Uterus (tissue), 2 donors: ENCODE data around the gene SNX13.

Source experiments
- POLR2A ChIP-seq, 2 donors: fragments of 450-650 bp; IDR thresholded peaks; one replicate each; pipeline ENCODE4 v1.6.1; 2016; ENCODE audit warnings: antibody characterized with exemption in 2 of 2, mild to moderate bottlenecking in 1 of 2, moderate library complexity in 1 of 2
- TF ChIP-seq, protein P1 (sequence below), 4 experiments: fragments of 200-600 bp in 2 of 4; fragments of 450-650 bp in 2 of 4; sonication (generic) in 2 of 4; IDR thresholded peaks; one replicate each; pipeline ENCODE4 v1.5.1; 2016 to 2019; ENCODE audit warnings: antibody characterized with exemption in 4 of 4, mild to moderate bottlenecking in 2 of 4, moderate library complexity in 1 of 4

DNA sequence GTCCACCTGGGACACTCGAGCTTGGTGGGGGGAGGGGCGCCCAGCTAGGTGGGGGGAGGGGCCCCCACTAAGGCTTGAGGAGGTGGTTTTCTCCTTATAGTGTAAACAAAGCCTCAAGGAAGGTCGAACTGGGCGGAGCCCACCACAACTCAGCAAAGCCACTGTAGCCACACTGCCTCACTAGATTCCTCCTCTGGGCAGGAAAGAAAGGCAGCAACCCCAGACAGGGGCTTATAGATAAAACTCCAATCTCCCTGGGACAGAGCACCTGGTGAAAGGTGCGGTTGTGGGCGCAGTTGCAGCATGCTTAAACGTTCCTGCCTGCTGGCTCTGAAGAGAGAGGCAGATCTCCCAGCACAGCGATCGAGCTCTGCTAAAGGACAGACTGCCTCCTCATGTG is 133.1 kb downstream of the SNX13 start:
- TF ChIP-seq, protein P1, sequence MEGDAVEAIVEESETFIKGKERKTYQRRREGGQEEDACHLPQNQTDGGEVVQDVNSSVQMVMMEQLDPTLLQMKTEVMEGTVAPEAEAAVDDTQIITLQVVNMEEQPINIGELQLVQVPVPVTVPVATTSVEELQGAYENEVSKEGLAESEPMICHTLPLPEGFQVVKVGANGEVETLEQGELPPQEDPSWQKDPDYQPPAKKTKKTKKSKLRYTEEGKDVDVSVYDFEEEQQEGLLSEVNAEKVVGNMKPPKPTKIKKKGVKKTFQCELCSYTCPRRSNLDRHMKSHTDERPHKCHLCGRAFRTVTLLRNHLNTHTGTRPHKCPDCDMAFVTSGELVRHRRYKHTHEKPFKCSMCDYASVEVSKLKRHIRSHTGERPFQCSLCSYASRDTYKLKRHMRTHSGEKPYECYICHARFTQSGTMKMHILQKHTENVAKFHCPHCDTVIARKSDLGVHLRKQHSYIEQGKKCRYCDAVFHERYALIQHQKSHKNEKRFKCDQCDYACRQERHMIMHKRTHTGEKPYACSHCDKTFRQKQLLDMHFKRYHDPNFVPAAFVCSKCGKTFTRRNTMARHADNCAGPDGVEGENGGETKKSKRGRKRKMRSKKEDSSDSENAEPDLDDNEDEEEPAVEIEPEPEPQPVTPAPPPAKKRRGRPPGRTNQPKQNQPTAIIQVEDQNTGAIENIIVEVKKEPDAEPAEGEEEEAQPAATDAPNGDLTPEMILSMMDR (IDR thresholded peaks at IDR 0.05), result no peak
- TF ChIP-seq POLR2A (IDR thresholded peaks at IDR 0.05), result no peak
